HL-60 (cell line): ENCODE measurements around the gene PPP3CA.

Source experiments
- GABPA ChIP-seq: IDR thresholded peaks from 2 replicates; pipeline ENCODE4 v1.6.1; 2012; ENCODE audit warnings: low read depth
- POLR2AphosphoS5 ChIP-seq: IDR thresholded peaks from 2 replicates; pipeline ENCODE4 v1.6.1; 2012; ENCODE audit warnings: low read depth
- REST ChIP-seq: IDR thresholded peaks from 2 replicates; pipeline ENCODE4 v1.6.1; 2012; ENCODE audit warnings: low read depth; ENCODE audit not compliant: insufficient replicate concordance
- SPI1 ChIP-seq: IDR thresholded peaks from 2 replicates; pipeline ENCODE4 v1.6.1; 2012; ENCODE audit warnings: low read depth, mild to moderate bottlenecking, borderline replicate concordance
- TF ChIP-seq, protein P1 (sequence below): IDR thresholded peaks from one replicate; pipeline ENCODE4 v1.5.1; 2011; ENCODE audit warnings: low read length, control low read depth, inconsistent platforms; ENCODE audit not compliant: insufficient read depth

DNA sequence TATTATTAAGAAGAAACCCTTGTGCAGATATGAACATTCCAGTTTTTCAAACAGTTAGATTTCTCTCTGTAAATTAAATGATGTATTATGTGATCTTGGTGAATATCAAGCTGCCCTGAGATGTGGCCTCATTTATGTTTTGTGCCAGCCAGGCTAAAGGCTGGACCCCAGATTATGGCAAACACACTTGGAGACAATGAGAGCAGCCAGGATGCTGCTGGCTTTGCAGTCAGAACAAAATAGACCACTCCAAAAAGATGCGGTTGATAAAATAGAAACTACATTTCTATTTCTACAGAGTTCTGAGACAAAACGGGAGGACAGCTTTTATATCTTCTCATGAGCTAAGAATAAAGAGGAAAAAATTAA is 296.5 kb downstream of the PPP3CA start:
- TF ChIP-seq, protein P1, sequence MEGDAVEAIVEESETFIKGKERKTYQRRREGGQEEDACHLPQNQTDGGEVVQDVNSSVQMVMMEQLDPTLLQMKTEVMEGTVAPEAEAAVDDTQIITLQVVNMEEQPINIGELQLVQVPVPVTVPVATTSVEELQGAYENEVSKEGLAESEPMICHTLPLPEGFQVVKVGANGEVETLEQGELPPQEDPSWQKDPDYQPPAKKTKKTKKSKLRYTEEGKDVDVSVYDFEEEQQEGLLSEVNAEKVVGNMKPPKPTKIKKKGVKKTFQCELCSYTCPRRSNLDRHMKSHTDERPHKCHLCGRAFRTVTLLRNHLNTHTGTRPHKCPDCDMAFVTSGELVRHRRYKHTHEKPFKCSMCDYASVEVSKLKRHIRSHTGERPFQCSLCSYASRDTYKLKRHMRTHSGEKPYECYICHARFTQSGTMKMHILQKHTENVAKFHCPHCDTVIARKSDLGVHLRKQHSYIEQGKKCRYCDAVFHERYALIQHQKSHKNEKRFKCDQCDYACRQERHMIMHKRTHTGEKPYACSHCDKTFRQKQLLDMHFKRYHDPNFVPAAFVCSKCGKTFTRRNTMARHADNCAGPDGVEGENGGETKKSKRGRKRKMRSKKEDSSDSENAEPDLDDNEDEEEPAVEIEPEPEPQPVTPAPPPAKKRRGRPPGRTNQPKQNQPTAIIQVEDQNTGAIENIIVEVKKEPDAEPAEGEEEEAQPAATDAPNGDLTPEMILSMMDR: no peak
- TF ChIP-seq POLR2AphosphoS5 (no peak), GABPA (no peak), REST (no peak), SPI1 (no peak)
